NB4 (cell line): ENCODE results near the gene DPP4.

Source experiments
- CTCF ChIP-seq: IDR thresholded peaks from one replicate; pipeline ENCODE4 v1.5.1; 2012; ENCODE audit warnings: low read depth, low read length
- MAX ChIP-seq: IDR thresholded peaks from 2 replicates; pipeline ENCODE4 v1.6.1; 2011; ENCODE audit warnings: low read depth, low read length
- MYC ChIP-seq: IDR thresholded peaks from 2 replicates; pipeline ENCODE4 v1.6.1; 2011; ENCODE audit warnings: low read depth, low read length
- POLR2A ChIP-seq: IDR thresholded peaks from 2 replicates; pipeline ENCODE4 v1.6.1; 2011; ENCODE audit warnings: mild to moderate bottlenecking; ENCODE audit not compliant: insufficient read length; ENCODE audit errors: extremely low read depth

- TF ChIP-seq CTCF: peak; percentile 43
- no peak for TF ChIP-seq POLR2A
- TF ChIP-seq MAX: no peak
- no peak for TF ChIP-seq MYC
Measured at GRCh38 chr2:161946489-161947107, 127.4 kb downstream of the DPP4 start.
